ENCODE data around the gene TSPO. TPM values are rescaled to one million over a fixed set of nuclear protein-coding genes. Genes with fewer than 3 reads are reported as not detected.

TSPO gene
- total RNA-seq, 1 experiment from 2014 or later = 44.6 TPM

DNA sequence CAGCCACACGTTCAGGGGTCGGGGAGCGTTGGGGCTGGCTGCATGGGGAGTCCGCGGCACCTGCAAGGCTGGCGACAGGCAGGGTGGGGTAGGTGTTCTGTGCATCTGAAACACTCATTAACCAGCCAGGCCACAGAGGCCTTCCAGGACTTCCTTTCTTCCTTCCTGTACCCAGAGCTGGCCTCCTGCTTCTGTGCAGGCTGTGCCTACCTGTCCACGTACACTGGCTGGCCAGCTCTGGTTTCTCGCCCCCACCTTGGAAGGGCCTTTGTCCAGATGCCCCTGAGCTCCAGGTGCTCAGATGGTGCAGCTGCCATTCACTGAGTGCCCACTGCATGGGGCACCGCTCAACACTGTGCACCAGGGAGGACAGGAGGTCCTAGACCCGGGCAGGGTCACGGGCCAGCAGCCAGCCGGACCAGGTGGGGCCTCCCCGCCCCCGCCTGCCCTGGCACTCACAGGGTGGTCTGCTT lies 19.7 kb downstream of the TSPO start:
- no peaks in the 10 kb centered on the region for H3K27me3 Mint-ChIP-seq (ENCODE audit: insufficient read depth, unreplicated experiment)
- TF ChIP-seq CTCF (IDR thresholded peaks at IDR 0.05; ENCODE audit: insufficient read depth in 1 of 2, low read depth in 1 of 2, low read length in 1 of 2, severe bottlenecking in 1 of 2, unreplicated experiment in 1 of 2) = no peak
- no peak overlapping the region for H3K27ac Mint-ChIP-seq (ENCODE audit: unreplicated experiment)
- H3K36me3 Mint-ChIP-seq (ENCODE audit: insufficient read depth, unreplicated experiment) = peaks cover 38% of the 10 kb centered on the region
- Histone ChIP-seq H3K27me3 (replicated peaks; ENCODE audit: control insufficient read depth, insufficient read depth, low read length) (no peaks in the 10 kb centered on the region), H3K9me3 (no peaks in the 10 kb centered on the region), H3K4me3 (ENCODE audit: low read depth, low read length) (no peak overlapping the region), H3K4me1 (no peaks in the 10 kb centered on the region), H3K36me3 (ENCODE audit: control insufficient read depth, insufficient read depth, low read length) (peaks cover 4% of the 10 kb centered on the region; the same call in 1 of the 2 replicates)
- ChIA-PET POLR2A (no interaction called here), CTCF (no interaction called here)
- no peaks in the 10 kb centered on the region for H3K9me3 Mint-ChIP-seq (ENCODE audit: unreplicated experiment)
- H3K4me3 Mint-ChIP-seq (ENCODE audit: unreplicated experiment) = no peak overlapping the region
- DNase-seq = no peak
- BruUV-seq (replicated peaks) = no TSS peak
- no peaks in the 10 kb centered on the region for H3K4me1 Mint-ChIP-seq (ENCODE audit: low read depth, unreplicated experiment)
- intact Hi-C loops (cut with micrococcal nuclease; ENCODE audit: unreplicated experiment) = no loop called here

DNA sequence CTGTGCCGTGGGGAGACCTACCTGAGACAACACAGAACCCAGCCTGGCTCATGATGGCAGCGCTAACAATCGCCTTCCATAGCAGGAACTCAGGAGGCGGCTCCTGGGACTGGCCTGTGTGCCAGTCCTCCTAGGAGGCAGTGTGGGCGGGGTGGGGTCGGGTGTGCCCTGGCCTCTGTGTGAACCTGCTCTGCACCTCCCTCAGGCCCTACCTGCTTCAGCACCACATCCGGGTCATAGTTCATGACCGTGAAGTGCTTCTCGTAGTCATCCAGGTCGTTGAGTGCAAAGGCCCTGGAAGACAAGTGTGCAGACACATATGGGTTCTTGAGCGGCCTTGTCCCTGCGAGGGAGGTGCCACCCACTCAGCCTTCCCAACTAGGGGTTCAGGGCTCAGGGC lies 20.2 kb downstream of the TSPO start:
- Histone ChIP-seq H3K36me3 (ENCODE audit: control insufficient read depth, insufficient read depth, low read length) (peaks cover 4% of the 10 kb centered on the region; the same call in 1 of the 2 replicates), H3K4me1 (no peaks in the 10 kb centered on the region), H3K9me3 (no peaks in the 10 kb centered on the region), H3K4me3 (ENCODE audit: low read depth, low read length) (no peak overlapping the region), H3K27me3 (replicated peaks; ENCODE audit: control insufficient read depth, insufficient read depth, low read length) (no peaks in the 10 kb centered on the region)
- TF ChIP-seq CTCF (IDR thresholded peaks at IDR 0.05; ENCODE audit: insufficient read depth in 1 of 2, low read depth in 1 of 2, low read length in 1 of 2, severe bottlenecking in 1 of 2, unreplicated experiment in 1 of 2) = no peak
- H3K9me3 Mint-ChIP-seq (ENCODE audit: unreplicated experiment) = no peaks in the 10 kb centered on the region
- no peak overlapping the region for H3K4me3 Mint-ChIP-seq (ENCODE audit: unreplicated experiment)
- ChIA-PET POLR2A (no interaction called here), CTCF (no interaction called here)
- no peaks in the 10 kb centered on the region for H3K4me1 Mint-ChIP-seq (ENCODE audit: low read depth, unreplicated experiment)
- H3K36me3 Mint-ChIP-seq (ENCODE audit: insufficient read depth, unreplicated experiment) = peaks cover 38% of the 10 kb centered on the region
- no peak overlapping the region for H3K27ac Mint-ChIP-seq (ENCODE audit: unreplicated experiment)
- no peaks in the 10 kb centered on the region for H3K27me3 Mint-ChIP-seq (ENCODE audit: insufficient read depth, unreplicated experiment)
- intact Hi-C loops (cut with micrococcal nuclease; ENCODE audit: unreplicated experiment) = no loop called here
- no TSS peak for BruUV-seq (replicated peaks)
- no peak for DNase-seq

DNA sequence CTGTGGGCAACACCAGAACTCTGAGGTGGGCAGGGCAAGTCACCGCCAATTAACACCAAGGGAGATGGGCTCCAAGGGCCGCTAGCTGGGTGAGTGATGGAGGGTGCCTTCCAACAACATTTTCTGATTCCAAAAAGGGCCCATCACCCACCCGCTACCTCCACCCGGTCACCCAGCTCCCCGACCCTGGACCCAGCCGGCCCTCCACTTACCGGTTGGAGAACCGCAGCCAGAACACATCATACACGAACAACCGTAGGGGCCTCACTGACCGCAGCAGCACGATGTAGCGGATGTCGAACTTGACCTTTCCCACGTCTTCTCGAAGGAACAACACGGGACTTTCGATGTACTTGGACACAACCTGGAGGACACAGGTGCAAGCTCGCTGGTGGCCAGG lies 20.8 kb downstream of the TSPO start:
- POLR2A ChIA-PET = no interaction called here

More for the DNA sequence above, 20.8 kb downstream of the TSPO start:
- H3K9me3 Mint-ChIP-seq (ENCODE audit: unreplicated experiment) = no peaks in the 10 kb centered on the region
- no peaks in the 10 kb centered on the region for H3K4me1 Mint-ChIP-seq (ENCODE audit: low read depth, unreplicated experiment)
- CTCF ChIA-PET = no interaction called here
- DNase-seq = no peak
- H3K27me3 Mint-ChIP-seq (ENCODE audit: insufficient read depth, unreplicated experiment) = no peaks in the 10 kb centered on the region
- H3K36me3 Mint-ChIP-seq (ENCODE audit: insufficient read depth, unreplicated experiment) = peaks cover 38% of the 10 kb centered on the region
- intact Hi-C loops (cut with micrococcal nuclease; ENCODE audit: unreplicated experiment) = no loop called here
- Histone ChIP-seq H3K4me3 (ENCODE audit: low read depth, low read length) (no peak overlapping the region), H3K4me1 (no peaks in the 10 kb centered on the region), H3K9me3 (no peaks in the 10 kb centered on the region), H3K27me3 (replicated peaks; ENCODE audit: control insufficient read depth, insufficient read depth, low read length) (no peaks in the 10 kb centered on the region), H3K36me3 (ENCODE audit: control insufficient read depth, insufficient read depth, low read length) (peaks cover 4% of the 10 kb centered on the region; the same call in 1 of the 2 replicates)
- no peak overlapping the region for H3K4me3 Mint-ChIP-seq (ENCODE audit: unreplicated experiment)
- TF ChIP-seq CTCF (IDR thresholded peaks at IDR 0.05; ENCODE audit: insufficient read depth in 1 of 2, low read depth in 1 of 2, low read length in 1 of 2, severe bottlenecking in 1 of 2, unreplicated experiment in 1 of 2) = no peak
- no peak overlapping the region for H3K27ac Mint-ChIP-seq (ENCODE audit: unreplicated experiment)
- no TSS peak for BruUV-seq (replicated peaks)

All from Caco-2 (cell line).